Transverse colon (tissue), 4 donors: Measurements from ENCODE around the gene AGXT. TPM values are rescaled to one million over a fixed set of nuclear protein-coding genes. Genes with fewer than 3 reads are reported as not detected.

Experiments
- DNase-seq: peaks from one replicate; pipeline ENCODE4 v3.0.0-alpha.2; 2019
- H3K27ac ChIP-seq, 4 donors: fragments of 200-600 bp; sonication (generic); 2 replicates each; pipeline ENCODE4 v1.5.1; 2016 to 2018; ENCODE audit warnings: inconsistent platforms in 4 of 4
- H3K27me3 ChIP-seq: fragments of 200-600 bp; sonication (generic); 2 replicates; pipeline ENCODE4 v1.5.1; 2017; ENCODE audit warnings: inconsistent platforms
- H3K36me3 ChIP-seq, 4 donors: fragments of 200-600 bp; sonication (generic); 2 replicates each; pipeline ENCODE4 v1.5.1; 2017 to 2019; ENCODE audit warnings: inconsistent platforms in 4 of 4
- H3K4me1 ChIP-seq, 4 donors: fragments of 200-600 bp; sonication (generic); 2 replicates each; pipeline ENCODE4 v1.5.1; 2017 to 2020; ENCODE audit warnings: inconsistent platforms in 4 of 4
- H3K4me3 ChIP-seq, 4 donors: fragments of 200-600 bp; sonication (generic); 1 replicate in 1 of 4; 2 replicates in 3 of 4; pipeline versions ENCODE4 v1.5.1 to v1.6.1; 2017 to 2019; ENCODE audit warnings: inconsistent platforms in 4 of 4
- H3K9me3 ChIP-seq, 2 donors: fragments of 200-600 bp; sonication (generic); 2 replicates each; pipeline ENCODE4 v1.5.1; 2017 to 2019; ENCODE audit warnings: inconsistent platforms in 2 of 2
- CTCF ChIP-seq, 5 experiments: fragments of 200-600 bp in 3 of 5; fragments of 450-650 bp in 2 of 5; sonication (generic) in 3 of 5; IDR thresholded peaks; 1 replicate in 2 of 5; 2 replicates in 3 of 5; pipeline ENCODE4 v1.5.1; 2016 to 2017; ENCODE audit warnings: antibody characterized with exemption in 5 of 5, inconsistent platforms in 3 of 5, mild to moderate bottlenecking in 2 of 5, moderate library complexity in 1 of 5
- EP300 ChIP-seq: sonication (generic); formaldehyde crosslinking; IDR thresholded peaks from one replicate; pipeline ENCODE4 v1.6.1; 2017; ENCODE audit warnings: antibody characterized with exemption, low read depth
- POLR2A ChIP-seq: fragments of 450-650 bp; IDR thresholded peaks from one replicate; pipeline ENCODE4 v1.6.1; 2016; ENCODE audit warnings: antibody characterized with exemption, mild to moderate bottlenecking, moderate library complexity
- POLR2AphosphoS5 ChIP-seq, 3 donors: sonication (generic); formaldehyde crosslinking; IDR thresholded peaks; one replicate each; pipeline ENCODE4 v1.6.1; 2016; ENCODE audit warnings: antibody characterized with exemption in 3 of 3
- WGBS, 2 donors: methylation state at CpG; one replicate each; pipeline ENCODE4 v1.1.5; 2018; ENCODE audit warnings: low coverage in 1 of 2; 5-methylcytosine and 5-hydroxymethylcytosine counted together
- in situ Hi-C, 4 donors: fragments of 200-750 bp; cut with MboI; loops; one replicate each; pipeline versions ENCODE4 v1.15.0 to v1.15.1; 2017; ENCODE audit warnings: low sequenced_read_pairs in 3 of 4, low pct_ligation_motif_present in 1 of 4, low pct_unique_long_range_greater_than_20kb in 1 of 4
- intact Hi-C: fragments of 100-400 bp; cut with DNase I; formaldehyde crosslinking; loops from one replicate; pipeline ENCODE4 v1.15.1; 2023; ENCODE audit warnings: low total_unique reads
- total RNA-seq, 4 donors: library from RNA; depleted of rRNA; stranded (reverse); fragments of >200 nt; gene quantifications; one replicate each; pipeline ENCODE4 v1.1.0, GENCODE V29; 2016

Gene AGXT
- total RNA-seq, 4 donors from 2014 or later = 0.32 to 2.2 (median 0.82) TPM; not detected in 1

GRCh38 chr2:240850756-240851077 lies 17.9 kb upstream of the AGXT start:
- no peak for TF ChIP-seq CTCF (IDR thresholded peaks at IDR 0.05)
- TF ChIP-seq EP300 = no peak
- no peak for TF ChIP-seq POLR2A
- TF ChIP-seq POLR2AphosphoS5 (IDR thresholded peaks at IDR 0.05) = no peak
- in situ Hi-C loops = no loop called here

DNA sequence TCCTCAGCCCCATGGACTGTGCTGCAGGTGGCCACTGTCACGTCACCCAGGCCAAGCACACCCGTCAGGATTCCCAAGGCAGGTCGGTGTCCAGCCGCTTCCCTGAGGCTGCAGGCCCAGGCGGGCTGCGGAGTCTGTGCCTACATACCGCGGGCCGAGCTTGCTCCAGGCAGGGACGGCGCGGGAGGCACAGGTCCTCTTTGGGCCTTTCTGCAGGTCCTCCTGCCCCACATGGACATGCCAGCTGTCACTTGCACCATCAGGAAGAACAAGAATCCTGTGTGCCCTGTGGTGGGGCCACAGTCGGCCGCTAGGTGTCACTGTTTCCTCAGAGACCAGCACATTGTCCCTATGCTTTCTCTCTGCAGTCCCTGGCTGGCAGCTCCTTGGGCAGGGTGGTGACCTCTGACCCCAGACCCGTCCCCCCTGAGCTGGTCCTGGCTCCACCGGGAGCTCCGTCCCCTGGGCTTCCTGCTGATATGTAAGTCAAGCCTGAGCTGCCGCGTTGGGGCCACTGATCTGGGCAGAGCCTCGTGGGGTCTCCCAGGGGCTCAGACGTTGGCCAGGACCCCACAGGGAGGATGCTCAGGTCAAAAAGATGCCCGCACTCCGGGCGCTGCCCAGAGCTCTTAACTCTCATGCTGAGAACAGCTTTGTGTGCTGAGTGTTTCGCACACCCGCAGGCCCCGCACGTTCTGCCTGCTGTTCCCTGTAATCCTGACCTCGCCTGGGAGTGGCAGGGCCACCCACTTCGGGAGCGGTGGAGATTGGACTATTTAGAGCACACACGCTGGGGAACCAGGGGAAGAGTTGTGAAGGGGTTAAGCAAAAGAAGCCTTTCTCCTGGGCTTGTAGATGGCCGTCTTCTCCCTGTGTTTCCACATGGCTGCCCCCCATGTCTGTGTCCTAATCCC lies 17.3 kb upstream of the AGXT start:
- no peaks in the 10 kb centered on the region for H3K9me3 ChIP-seq
- 30% methylated on average over 33 of the region's 33 CpGs; no CpG with 5 or more reads in 1 of the 2 donors for WGBS, 2 donors
- intact Hi-C loops (loop anchor here (2.0 kb wide), 1 partner anchor 879 kb away; no protein-coding TSS in a partner anchor), in situ Hi-C loops (no loop called here)
- H3K4me3 ChIP-seq = no peak overlapping the region
- H3K27ac ChIP-seq = no peak overlapping the region
- peak; percentile 90 for DNase-seq
- peaks cover 0 to 16% (median 4%) of the 10 kb centered on the region in 4 donors for H3K4me1 ChIP-seq
- TF ChIP-seq POLR2AphosphoS5 (IDR thresholded peaks at IDR 0.05) (no peak), EP300 (no peak), CTCF (IDR thresholded peaks at IDR 0.05) (peak; percentile 90 to 97 (median 97)), POLR2A (no peak)
- no peaks in the 10 kb centered on the region for H3K27me3 ChIP-seq
- H3K36me3 ChIP-seq = no peaks in the 10 kb centered on the region

More at GRCh38 chr2:240850756-240851077, 17.9 kb upstream of the AGXT start:
- Histone ChIP-seq H3K4me3 (no peak overlapping the region), H3K36me3 (no peaks in the 10 kb centered on the region), H3K9me3 (no peaks in the 10 kb centered on the region), H3K4me1 (peaks cover 0 to 16% (median 4%) of the 10 kb centered on the region in 4 donors), H3K27ac (no peak overlapping the region), H3K27me3 (no peaks in the 10 kb centered on the region)
- intact Hi-C loops = loop anchor here (2.0 kb wide), 1 partner anchor 880 kb away; no protein-coding TSS in a partner anchor
- 60% methylated on average over 11 of the region's 11 CpGs; no CpG with 5 or more reads in 1 of the 2 donors for WGBS, 2 donors
- DNase-seq = no peak

DNA sequence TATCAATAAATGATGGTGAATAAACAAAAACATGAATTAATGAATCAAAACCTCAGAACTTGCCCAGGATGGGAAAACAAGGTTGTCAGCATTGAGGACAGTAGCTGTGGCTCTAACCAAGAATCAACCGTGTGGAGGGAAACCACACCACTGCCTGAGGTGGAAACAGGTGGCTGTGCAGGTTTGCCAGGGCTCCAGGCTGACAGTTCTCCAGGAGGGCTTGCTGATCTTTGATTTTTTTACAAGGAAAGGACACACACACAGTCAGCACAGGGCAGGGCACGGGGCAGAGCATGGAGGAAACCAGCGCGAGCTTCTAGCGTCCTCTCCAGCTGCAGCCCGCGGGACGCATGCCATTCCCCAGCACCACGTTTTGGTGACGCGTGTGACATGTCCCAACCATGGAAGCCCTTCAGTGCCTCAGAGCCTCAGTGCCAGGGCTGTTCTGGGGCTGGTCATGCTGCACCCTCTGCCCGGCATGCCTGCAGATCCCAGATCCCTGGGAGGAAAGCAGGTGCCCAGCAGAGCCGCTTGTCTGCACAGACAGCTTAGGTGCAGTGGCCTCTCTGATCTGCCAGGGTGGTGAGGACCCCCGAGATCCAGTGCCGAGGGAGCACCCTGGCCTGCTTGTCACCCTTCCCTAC lies 15.8 kb upstream of the AGXT start:
- Histone ChIP-seq H3K4me1 (peaks cover 0 to 12% (median 0%) of the 10 kb centered on the region in 4 donors), H3K27me3 (no peaks in the 10 kb centered on the region), H3K4me3 (no peak overlapping the region), H3K27ac (no peak overlapping the region), H3K9me3 (no peaks in the 10 kb centered on the region), H3K36me3 (no peaks in the 10 kb centered on the region)
- TF ChIP-seq CTCF (IDR thresholded peaks at IDR 0.05) (no peak), POLR2A (no peak), EP300 (no peak), POLR2AphosphoS5 (IDR thresholded peaks at IDR 0.05) (no peak)
- no peak for DNase-seq
- intact Hi-C loops = no loop called here
- in situ Hi-C loops = no loop called here
- 33 to 78% methylated on average over 1 to 14 of the region's 15 CpGs for WGBS, 2 donors

- Histone ChIP-seq H3K27ac (no peak overlapping the region), H3K4me3 (no peak overlapping the region), H3K36me3 (no peaks in the 10 kb centered on the region), H3K27me3 (no peaks in the 10 kb centered on the region), H3K4me1 (peaks cover 0 to 12% (median 0%) of the 10 kb centered on the region in 4 donors), H3K9me3 (no peaks in the 10 kb centered on the region)
- TF ChIP-seq POLR2AphosphoS5 (IDR thresholded peaks at IDR 0.05) (no peak), POLR2A (no peak), EP300 (no peak), CTCF (IDR thresholded peaks at IDR 0.05) (no peak)
- intact Hi-C loops (no loop called here), in situ Hi-C loops (no loop called here)
- no peak for DNase-seq
- 94% methylated on average over 8 of the region's 8 CpGs; no CpG with 5 or more reads in 1 of the 2 donors for WGBS, 2 donors
Observed at GRCh38 chr2:240855670-240856069, 13.0 kb upstream of the AGXT start.
